Stimulated activated CD4-positive, alpha-beta T cell treated with anti-CD3 and anti-CD28 coated beads, Interleukin-12 subunit alpha, Interleukin-12 subunit beta, amount 100 ng/mL, for 24 hours (primary cell): Measurements from ENCODE around the gene RPP30.
"Not testable (repeated sequence)": the region's sequence is repeated elsewhere in the genome, so short reads cannot be mapped to it uniquely, and the experiment has no call there.

Source experiments
- DNase-seq, 2 experiments: peaks; one replicate each; pipeline ENCODE4 v3.0.0-alpha.2; 2020; ENCODE audit warnings: low read depth in 2 of 2

The RPP30 gene

DNA sequence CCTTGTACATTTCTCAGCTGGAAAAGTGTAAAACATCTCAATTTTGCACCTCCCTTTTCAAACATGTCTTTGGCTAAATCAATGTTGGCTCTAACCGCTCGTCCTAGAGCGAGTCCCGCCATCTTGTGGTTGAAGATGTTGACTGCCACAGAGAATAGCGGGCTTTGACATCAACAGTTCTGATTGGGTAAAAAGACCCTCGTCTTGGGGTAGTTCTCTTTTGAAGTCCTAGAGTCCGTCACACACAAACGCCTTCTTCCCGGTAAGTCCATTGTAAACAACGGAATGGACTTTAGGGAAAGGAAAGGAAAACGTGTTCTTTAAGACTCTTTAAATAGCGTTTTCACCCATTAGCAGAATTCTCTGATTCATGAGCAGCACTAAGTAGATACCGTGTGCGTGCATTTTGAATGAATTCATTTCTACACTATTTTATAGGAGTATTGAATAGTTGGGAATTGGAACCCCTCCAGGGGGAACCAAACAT, 452 bp upstream of the RPP30 start:
- DNase-seq, result peak in 1 of 2 experiments; percentile 18

GRCh38 chr10:90872648-90873020, 860 bp downstream of the RPP30 start:
- DNase-seq, result no peak

DNA sequence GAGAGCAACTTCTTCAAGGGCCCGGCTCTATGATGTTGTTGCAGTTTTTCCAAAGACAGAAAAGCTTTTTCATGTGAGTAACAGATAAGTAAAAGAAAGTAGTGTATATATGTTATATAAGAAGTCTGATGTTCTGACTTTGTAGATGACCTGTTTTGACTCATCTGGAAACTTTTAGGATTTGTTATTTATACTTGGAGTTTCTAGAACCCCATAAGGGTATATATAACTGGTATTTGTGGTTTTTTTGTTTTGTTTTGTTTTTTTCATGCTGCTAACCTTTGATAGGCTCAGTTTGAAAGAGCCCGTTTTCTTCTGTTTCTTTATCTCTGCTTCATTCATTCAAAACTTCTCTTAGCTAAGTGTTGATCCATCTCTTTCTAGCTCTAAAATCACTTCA, 7.3 kb downstream of the RPP30 start:
- no peak for DNase-seq

DNA sequence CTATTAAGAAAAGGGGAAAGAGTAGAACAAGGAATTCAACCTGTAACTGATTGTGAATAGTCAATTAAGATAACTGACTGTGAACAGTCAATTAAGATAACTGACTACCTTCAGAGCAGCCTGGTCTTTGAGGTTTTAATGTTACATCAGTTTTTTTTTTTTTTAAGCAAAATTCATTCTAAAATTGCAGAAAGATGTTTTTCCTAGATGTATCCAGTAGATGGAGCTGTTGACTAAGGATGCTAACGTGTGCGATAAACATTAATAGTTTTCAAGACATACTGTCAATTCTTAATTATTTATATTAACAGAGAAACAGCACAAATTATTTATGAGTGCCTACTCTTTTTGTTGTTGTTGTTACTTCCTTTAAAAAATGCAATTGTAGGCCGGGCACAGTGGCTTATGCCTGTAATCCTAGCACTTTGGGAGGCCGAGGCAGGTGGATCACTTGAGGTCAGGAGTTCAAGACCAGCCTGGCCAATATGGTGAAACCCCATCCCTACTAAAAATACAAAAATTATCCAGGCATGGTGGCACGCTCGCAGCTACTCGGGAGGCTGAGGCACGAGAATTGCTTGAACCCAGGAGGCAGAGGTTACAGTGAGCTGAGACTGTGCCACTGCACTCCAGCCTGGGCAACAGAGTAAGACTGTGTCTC, 8.4 kb downstream of the RPP30 start:
- not testable (repeated sequence) for DNase-seq

DNA sequence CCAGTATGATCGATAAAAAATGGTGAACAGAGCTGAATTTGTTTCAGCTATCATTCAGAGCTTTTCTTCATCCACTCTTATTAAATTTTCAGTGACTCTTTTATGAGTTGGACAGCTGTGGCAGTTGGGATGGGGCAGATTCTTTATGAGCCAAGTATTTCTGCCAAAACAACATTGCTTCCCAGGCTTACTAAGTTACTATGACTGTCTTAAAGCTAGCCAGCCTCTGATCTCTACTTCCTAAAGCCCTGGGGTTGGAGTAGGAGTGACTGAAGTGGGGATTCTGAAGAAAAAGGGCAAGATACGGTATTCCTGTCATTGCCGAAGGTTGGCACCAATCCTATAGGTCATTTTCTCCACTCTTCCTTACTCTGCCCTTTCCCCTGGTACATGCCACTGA, 12.7 kb downstream of the RPP30 start:
- no peak for DNase-seq

DNA sequence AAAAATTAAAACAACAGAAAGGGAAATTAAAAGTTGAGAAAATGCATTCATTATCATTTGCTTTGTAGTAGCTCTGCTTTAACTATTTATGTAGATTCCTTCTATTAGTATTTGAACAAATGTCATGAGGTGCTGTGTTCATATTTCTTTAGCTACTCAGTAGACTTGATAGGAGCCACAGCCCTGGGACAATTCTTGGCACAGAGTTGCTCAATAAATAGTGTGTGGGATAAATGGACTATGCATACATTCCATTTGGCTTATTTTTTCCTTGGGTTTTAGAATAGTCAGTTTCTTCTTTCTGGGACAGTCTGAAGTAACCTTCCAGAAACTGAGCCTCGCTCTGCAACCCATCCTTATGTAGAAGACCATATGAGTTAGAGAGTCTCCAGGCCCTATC, 13.4 kb downstream of the RPP30 start:
- DNase-seq, result no peak

DNA sequence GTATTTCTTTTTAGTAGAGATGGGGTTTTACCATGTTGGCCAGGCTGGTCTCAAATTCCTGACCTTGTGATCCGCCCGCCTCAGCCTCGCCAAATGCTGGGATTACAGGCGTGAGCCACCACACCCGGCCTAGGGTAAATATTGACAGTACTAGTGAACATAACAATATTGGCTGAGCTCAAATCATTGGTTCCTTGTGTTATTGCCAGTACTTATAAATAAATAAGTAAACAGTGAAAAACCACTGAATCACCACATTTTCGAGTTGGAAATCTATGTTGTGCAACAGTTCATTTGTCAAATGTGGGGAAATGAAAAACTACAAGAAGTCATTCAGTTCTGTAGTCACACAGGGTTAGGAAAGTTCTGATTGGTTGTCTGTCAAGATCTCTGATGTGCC, 15.8 kb downstream of the RPP30 start:
- no peak for DNase-seq

- no peak for DNase-seq
Measured at GRCh38 chr10:90888387-90888786, 16.6 kb downstream of the RPP30 start.

DNA sequence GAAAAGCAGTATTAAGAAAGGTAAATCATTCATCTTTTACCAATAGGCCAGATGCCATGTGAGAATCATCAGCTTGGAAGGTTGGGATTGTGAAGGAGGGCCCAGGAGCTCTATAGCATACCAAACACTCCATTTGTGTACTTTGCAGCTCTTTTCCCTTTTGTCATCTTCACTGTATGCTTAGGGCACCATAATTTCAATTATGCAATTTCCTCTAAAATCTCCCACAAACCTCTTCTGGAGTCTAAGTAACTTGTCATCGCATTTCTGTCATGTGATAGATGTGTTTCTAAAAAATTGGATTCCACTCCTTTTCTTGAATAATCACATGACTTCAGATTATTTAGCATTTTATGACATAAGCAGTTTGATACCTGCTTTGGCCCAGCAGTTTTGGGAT, 17.9 kb downstream of the RPP30 start:
- no peak for DNase-seq

DNA sequence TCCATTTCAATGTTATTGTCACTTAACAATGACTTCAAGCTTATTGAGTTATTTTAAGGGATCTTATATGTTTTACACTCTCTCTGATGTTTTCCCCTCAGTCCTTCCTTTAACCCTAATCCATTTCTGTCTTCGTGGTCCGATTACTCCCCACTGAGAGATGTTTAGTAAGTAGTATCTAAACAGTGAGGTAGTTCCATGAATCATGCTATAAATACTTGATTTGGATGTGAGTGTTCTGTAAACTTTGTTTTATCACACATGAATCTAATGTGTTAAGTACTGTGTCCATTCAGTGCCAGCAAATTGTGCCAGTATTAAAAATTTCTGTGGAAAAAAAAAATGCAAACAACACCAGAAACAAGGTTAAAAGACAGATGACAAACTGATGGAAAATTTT, 18.6 kb downstream of the RPP30 start:
- no peak for DNase-seq

DNA sequence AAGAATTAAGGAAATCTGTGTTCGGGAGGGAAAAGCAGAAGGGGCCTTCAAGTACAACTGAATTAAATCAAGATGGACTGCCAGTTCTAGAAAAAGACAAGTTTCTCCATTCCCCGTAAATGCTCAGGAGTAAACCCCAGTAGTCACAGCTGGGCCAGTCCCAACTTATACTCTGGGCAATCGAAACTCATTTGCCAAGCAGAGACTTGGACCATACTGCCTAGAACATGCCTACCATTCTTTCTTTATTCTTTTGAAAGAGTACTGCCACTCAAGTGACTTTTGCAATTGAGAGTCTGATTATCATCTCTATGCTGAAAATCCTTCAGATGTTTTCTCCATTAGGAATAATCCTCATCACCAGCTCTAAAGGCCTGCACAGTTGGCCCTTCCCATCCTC, 21.4 kb downstream of the RPP30 start:
- no peak for DNase-seq

DNA sequence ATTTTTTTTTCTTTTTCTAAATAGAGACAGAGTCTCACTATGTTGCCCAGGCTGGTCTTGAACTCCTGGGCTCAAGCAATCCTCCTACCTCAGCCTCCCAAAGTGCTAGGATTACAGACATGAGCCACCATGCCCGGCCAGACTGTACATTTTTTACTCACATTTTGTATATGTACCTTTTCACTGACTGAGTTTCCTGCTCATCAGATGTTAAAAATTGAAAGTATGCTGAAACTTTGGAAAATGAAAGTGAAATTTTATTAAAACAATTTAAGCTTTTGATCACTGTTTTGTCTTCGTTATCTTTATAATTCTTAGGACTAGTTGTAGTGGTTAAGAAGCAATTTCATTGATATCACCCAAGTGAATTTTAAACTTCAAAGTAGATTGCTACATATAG, 25.1 kb downstream of the RPP30 start:
- DNase-seq, result not testable (repeated sequence)

DNA sequence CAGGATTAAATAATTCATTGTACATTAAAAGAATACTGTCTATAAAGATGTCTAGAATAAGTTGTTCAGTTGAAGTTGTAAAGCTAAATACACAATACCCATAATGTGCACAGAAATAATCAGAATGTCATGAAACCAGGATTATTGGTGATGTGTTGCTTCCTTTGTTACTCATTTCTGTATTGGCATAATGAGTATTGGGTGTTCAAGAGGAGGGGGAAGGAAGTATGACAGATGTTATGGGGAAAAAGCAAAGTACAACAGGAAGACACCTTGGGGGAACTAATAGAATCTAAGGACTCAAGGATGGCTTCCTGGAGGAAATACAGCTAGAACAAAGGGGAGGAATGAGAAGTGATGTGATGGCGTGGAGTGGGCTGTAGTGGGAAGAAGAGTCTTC, 34.2 kb downstream of the RPP30 start:
- DNase-seq, result no peak

DNA sequence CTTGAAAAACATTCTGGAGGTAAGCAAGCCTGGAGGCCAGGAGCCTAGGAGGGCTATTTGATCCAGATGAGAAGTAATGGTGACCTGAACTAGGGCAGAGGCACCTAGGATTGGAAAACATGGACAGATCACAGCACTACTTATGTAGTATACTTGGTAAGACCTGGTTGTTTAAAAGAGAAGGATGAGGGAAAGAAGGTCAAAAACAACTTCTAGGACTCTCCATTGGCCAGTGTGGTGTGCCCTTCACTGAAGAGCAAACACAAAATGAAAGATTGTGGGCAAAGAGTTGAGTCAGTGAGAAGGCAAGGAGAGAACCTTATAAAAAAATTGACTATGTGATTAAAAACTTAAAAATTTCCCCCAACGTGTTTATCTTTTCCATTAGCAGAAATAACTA, 34.8 kb downstream of the RPP30 start:
- no peak for DNase-seq

- peak; percentile 8 to 32 for DNase-seq
Measured at GRCh38 chr10:90911133-90912051, 39.6 kb downstream of the RPP30 start.

DNA sequence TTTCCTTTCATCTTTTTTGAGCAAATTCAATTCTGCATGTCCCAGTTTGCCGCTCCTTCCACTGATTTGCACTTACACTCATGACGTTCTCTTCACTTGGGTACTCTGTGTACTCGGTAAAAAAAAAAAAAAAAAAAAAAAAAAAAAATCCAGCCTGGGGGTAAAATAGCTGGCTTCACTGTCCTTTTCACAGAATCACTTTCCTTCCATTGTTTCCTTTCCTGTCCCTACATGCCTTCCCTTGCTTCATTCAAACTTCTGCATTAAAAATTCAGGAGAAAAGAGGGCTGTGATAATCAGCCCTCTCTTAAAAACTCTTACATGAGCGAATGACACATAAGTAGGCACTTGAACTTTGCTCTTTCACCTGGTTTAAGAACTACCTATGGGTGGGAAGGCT, 40.4 kb downstream of the RPP30 start:
- DNase-seq, result no peak

DNA sequence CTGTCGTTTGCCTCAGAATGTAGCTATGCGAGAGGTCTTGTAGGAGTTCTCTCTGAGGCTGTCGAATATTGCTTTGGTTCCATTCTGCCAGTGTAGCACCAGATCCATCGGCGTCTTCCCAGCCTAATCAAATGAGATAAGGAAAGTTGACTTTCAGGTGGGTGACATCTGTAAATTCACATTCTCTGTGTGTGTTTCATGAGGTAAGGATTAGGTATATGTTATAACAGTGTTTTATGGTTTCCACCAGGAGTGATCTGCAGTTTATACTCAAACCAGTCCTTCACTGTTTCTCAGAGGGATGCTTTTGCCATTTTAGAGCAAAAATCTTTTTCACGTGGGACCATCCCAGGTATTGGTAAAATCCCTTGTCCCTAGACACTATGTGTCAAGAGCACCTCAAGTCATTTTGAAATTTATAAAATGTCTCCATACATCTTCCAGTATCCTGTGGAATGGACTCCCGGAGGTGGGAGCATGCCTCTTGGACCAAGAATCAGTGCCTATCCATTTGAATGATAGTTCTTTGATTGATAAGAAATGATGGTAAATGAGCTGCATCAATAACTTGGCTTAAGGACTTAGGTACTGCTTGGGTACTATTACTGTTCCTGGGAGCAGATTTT, 41.2 kb downstream of the RPP30 start:
- DNase-seq, result no peak

DNA sequence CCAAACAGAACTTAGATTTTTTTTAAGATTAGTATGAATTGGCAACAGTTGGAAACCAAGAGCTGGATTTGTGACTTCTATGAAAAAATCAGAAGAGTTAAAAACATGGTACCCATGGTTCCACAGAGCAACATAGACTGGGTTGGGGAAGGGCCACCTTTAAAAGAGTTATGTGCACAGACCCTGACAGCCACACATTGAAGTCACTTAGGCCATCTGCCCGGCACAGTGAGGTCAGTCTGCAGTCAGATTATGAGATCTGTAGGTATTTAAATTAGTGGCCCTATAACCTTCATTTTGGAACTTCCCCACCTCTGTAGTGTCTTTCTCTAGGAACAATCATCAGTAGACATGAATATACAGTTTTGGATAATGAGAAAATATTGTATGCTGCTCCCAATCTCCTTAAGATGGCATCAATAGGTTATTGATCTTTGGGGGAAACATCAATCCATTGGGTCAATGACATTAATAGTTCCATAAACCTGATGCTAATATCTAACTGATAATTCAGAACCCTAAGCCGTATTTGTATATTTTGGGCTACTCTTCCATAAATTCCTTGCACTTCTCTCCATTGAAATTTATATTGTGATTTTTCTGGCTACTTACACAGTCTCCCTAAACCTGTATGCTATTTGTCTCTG, 42.1 kb downstream of the RPP30 start:
- DNase-seq, result no peak

DNA sequence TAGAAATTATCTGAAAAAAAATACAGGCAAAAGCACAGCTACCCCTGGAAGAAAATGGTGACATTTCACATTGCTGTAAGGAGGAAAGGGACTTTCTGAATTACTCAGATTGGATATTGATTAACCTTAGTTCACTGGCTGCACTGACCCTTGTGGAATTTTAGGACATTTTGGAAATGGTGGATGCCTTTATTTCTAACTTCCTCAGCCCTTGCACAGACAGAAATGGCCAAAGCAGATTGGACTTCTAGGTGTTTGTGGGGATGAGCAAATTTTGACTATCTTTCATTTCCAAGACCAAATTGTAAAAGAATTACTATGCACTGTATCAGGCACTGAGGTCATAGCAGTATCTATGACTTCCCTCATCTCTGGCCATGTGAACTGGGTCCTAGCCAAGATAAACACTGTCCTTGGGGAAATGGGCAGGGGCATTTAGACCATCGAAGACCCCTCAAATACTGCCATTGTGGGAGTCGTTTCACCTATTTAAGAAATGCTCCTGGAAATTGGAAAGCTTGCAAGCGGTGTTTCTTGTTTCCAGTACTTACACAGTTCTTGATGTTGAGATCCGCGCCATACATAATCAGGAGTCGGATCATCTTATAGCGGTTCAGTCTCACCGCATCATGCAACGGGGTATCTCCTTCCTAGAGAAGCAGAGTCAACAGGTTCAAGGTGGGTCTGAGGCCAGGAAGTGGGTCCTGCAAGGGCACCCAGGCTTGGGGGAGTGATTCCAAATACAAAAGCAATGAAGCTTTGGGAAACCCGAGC, 43.4 kb downstream of the RPP30 start:
- DNase-seq, result no peak

- no peak for DNase-seq
Measured at GRCh38 chr10:90915766-90916075, 43.9 kb downstream of the RPP30 start.

- DNase-seq, result no peak
Measured at GRCh38 chr10:90916392-90917237, 44.8 kb downstream of the RPP30 start.
